Activated T-cell treated with anti-CD3 and anti-CD28 coated beads, Interleukin-2, amount 50 U/mL, for 4 hours (primary cell): ENCODE measurements around the gene INTU. TPM values are rescaled to one million over a fixed set of nuclear protein-coding genes. Genes with fewer than 3 reads are reported as not detected.

Experiments used
- ATAC-seq, 2 donors: fragments of 200-7000 bp; cut with Tn5 transposase; one replicate each; pipeline ENCODE4 v1.10.0; 2021
- DNase-seq: peaks from one replicate; pipeline ENCODE4 v3.0.0-alpha.2; 2020
- H3K27me3 Mint-ChIP-seq: one replicate; pipeline ENCODE4 v1.8.0; 2021; ENCODE audit warnings: low read depth, mixed read lengths
- H3K36me3 Mint-ChIP-seq: one replicate; pipeline ENCODE4 v1.8.0; 2022; ENCODE audit warnings: mixed read lengths; ENCODE audit not compliant: insufficient read depth
- H3K4me1 Mint-ChIP-seq: one replicate; pipeline ENCODE4 v1.8.0; 2021; ENCODE audit warnings: low read depth, mixed read lengths
- H3K4me3 Mint-ChIP-seq: one replicate; pipeline ENCODE4 v1.8.0; 2021; ENCODE audit warnings: mild to moderate bottlenecking, moderate library complexity, mixed read lengths
- H3K9me3 Mint-ChIP-seq: one replicate; pipeline ENCODE4 v1.8.0; 2021; ENCODE audit warnings: mixed read lengths
- total RNA-seq, 3 donors: library from RNA; stranded (reverse); gene quantifications; one replicate each; pipeline ENCODE4 v1.2.1, GENCODE V29; 2021

INTU gene
- total RNA-seq, 3 donors from 2014 or later = 0.03 to 0.43 (median 0.24) TPM

DNA sequence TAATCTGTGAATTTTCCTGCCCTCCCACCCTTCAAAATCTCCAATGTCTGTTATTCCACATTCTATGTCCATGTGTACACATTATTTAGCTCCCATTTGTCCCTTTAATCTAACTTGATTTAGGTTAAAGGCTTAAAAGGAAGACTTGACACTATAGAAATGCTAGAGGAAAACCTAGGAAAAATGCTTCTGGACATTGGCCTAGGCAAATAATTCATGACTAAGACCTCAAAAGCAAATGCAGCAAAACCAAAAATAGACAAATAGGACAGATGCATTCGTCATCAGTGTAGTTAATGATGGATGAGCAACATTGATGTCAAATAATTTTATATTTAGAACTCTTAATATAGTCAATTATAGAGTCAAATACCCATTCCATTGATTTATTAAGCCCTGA, 36.9 kb downstream of the INTU start:
- Mint-ChIP-seq H3K36me3 (no peaks in the 10 kb centered on the region), H3K4me1 (no peaks in the 10 kb centered on the region), H3K9me3 (no peaks in the 10 kb centered on the region), H3K4me3 (no peak overlapping the region), H3K27me3 (peaks cover 4% of the 10 kb centered on the region)
- DNase-seq (no peak), ATAC-seq (no peak)

GRCh38 chr4:127672111-127672510, 39.4 kb downstream of the INTU start:
- ATAC-seq = no peak
- no peak overlapping the region for H3K4me3 Mint-ChIP-seq
- H3K27me3 Mint-ChIP-seq = peaks cover 4% of the 10 kb centered on the region
- H3K36me3 Mint-ChIP-seq = no peaks in the 10 kb centered on the region
- no peaks in the 10 kb centered on the region for H3K4me1 Mint-ChIP-seq
- no peaks in the 10 kb centered on the region for H3K9me3 Mint-ChIP-seq
- no peak for DNase-seq

DNA sequence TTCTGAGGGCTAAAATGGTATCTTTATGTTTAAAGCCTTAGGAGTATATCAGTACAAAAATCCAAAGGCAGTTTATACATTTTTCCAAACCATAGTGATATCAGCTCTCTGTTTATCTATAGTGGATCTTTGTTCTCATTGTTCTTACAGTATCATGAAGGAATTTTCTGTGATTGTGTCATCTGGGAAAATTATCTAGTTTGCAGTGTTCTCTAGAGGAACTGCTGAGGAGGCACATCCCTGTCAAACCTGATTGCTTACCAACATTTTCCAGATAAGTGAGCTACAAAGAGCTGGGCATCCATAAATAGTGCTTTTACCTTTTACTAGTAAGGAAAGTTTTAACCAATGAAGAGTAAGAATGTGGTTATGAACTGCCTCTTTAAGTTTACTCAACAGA, 52.5 kb downstream of the INTU start:
- Mint-ChIP-seq H3K4me1 (no peaks in the 10 kb centered on the region), H3K4me3 (no peak overlapping the region), H3K36me3 (no peaks in the 10 kb centered on the region), H3K9me3 (no peaks in the 10 kb centered on the region), H3K27me3 (no peaks in the 10 kb centered on the region)
- DNase-seq (no peak), ATAC-seq (no peak)

DNA sequence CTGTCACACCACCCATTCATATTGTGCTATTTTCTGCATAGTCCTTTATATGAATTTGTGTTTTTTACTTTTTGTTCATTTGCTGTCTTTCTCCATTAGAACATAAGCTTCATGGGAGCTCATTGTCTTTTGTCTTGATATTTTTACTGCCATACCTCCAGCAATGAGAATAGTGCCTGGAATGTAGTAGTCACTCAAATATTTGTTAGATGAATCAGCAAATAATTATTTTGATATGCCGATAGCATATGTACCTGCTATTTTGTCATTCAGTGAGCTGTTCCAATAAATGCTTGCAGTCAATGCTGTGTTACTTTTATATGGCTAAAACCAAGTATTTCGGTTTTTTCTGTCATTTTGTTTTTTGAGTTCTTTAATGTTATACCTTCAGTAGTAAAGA, 53.9 kb downstream of the INTU start:
- Mint-ChIP-seq H3K4me3 (no peak overlapping the region), H3K27me3 (no peaks in the 10 kb centered on the region), H3K9me3 (no peaks in the 10 kb centered on the region), H3K36me3 (no peaks in the 10 kb centered on the region), H3K4me1 (no peaks in the 10 kb centered on the region)
- no peak for ATAC-seq
- no peak for DNase-seq

DNA sequence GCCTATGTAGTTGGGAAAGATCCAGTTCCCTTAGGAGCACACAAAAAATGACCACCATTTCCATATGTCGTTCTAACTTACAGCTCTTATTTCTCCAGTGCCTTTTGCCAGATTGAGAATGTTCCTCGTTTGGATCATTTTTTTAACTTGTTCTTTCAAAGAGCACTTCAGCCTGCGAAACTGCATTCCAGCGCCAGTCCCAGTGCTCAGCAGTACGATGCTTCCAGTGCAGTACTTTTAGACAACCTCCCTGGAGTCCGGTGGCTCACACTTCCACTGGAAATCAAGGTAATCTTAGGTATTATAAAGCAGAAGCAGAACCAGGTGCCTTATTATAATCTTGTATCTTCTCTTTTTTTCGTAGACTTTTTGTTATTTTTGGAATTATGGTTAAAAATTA, 54.8 kb downstream of the INTU start:
- Mint-ChIP-seq H3K4me1 (no peaks in the 10 kb centered on the region), H3K4me3 (no peak overlapping the region), H3K36me3 (no peaks in the 10 kb centered on the region), H3K27me3 (no peaks in the 10 kb centered on the region), H3K9me3 (no peaks in the 10 kb centered on the region)
- no peak for DNase-seq
- ATAC-seq = no peak

DNA sequence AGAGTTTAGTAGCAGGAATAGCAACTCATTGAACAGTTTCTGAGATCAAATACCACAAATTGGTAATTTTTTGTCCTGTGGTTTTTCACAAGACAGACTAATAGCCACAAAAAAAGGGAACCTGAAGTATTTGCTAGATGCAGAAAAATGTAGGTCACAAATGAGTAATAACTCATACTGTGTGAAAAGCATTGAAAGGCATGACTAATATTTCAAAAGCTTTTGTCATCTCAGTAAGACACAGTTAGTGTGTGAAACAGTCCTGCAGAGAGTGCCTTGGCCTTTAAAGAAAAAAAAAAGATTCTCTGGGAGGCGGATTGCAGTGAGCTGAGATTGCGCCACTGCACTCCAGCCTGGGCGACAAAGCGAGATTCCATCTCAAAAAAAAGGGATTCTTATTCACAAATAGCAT, 66.0 kb downstream of the INTU start:
- ATAC-seq (no peak), DNase-seq (no peak)
- Mint-ChIP-seq H3K36me3 (no peaks in the 10 kb centered on the region), H3K4me3 (no peak overlapping the region), H3K27me3 (peaks cover 2% of the 10 kb centered on the region), H3K4me1 (no peaks in the 10 kb centered on the region), H3K9me3 (peaks cover 5% of the 10 kb centered on the region)

DNA sequence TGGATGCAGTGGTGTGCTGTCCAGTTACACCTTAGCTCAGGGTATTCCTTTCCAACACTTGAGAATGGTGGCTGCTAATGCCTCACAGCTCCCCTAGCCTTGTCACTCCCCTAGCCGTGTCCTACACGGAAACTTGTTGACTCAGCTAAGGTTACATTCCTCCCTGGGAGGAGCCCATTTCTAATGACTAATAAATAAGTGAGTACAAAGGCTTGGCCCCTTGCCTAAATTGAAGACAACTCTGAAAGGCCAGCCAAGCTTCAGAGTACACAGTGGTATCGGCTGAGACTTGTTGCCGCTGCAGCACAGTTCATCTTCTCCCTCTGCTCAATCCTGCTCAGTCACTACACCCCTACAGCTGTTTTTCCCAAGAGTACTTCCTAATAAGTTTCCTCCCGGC, 76.2 kb downstream of the INTU start:
- Mint-ChIP-seq H3K27me3 (peaks cover 2% of the 10 kb centered on the region), H3K4me1 (no peaks in the 10 kb centered on the region), H3K4me3 (no peak overlapping the region), H3K9me3 (no peaks in the 10 kb centered on the region), H3K36me3 (no peaks in the 10 kb centered on the region)
- no peak for DNase-seq
- no peak for ATAC-seq

DNA sequence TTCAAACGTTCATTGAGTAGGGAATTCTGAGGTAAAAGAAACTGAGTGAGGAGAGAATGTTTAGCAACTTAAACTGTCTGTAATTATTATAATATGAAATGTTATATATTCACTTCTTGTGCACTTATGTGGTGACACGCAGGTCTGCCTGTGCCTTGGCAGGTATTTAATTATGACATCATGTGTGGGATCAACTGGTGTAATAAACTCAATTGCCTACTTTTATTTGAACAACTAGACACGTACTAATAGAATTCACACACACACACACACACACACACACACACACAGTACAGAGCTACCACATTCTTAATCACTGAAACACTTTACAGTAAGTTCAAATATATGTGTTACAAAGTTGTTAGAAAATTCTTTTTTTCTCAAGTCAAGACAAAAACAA, 76.7 kb downstream of the INTU start:
- Mint-ChIP-seq H3K4me1 (no peaks in the 10 kb centered on the region), H3K36me3 (no peaks in the 10 kb centered on the region), H3K27me3 (peaks cover 2% of the 10 kb centered on the region), H3K9me3 (no peaks in the 10 kb centered on the region), H3K4me3 (no peak overlapping the region)
- no peak for ATAC-seq
- DNase-seq = no peak

- H3K27me3 Mint-ChIP-seq = peaks cover 5% of the 10 kb centered on the region
- no peaks in the 10 kb centered on the region for H3K9me3 Mint-ChIP-seq
- H3K4me1 Mint-ChIP-seq = no peaks in the 10 kb centered on the region
- ATAC-seq (no peak), DNase-seq (no peak)
- H3K36me3 Mint-ChIP-seq = no peaks in the 10 kb centered on the region
- H3K4me3 Mint-ChIP-seq = no peak within 1 kb of the TSS
Measured at GRCh38 chr4:127730142-127730913, 97.6 kb downstream of the INTU start, which contains the start of gene SLC25A31. Gene SLC25A31, plus strand, starts transcription at chr4:127730400. Its CDS starts 146 bp downstream, at chr4:127730546.

DNA sequence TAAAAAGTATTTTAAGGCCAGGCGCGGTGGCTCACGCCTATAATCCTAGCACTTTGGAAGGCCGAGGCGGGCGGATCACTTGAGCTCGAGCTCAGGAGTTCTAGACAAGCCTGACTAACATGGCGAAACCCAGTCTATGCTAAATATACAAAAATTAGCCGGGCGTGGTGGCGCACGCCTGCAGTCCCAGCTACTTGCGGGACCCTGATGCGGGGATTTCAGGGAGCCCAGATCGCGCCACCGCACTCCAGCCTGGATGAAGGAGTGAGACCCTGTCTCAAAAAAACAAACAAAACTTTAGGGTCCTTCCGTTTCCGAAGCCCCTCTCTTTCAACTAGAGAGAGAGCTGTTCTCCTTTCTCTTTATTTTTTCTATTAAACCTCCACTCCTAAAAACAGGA, 98.6 kb downstream of the INTU start:
- peaks cover 3% of the 10 kb centered on the region for H3K27me3 Mint-ChIP-seq
- no peaks in the 10 kb centered on the region for H3K36me3 Mint-ChIP-seq
- H3K4me3 Mint-ChIP-seq = no peak overlapping the region
- H3K9me3 Mint-ChIP-seq = no peaks in the 10 kb centered on the region
- ATAC-seq (no peak), DNase-seq (no peak)
- H3K4me1 Mint-ChIP-seq = no peaks in the 10 kb centered on the region

DNA sequence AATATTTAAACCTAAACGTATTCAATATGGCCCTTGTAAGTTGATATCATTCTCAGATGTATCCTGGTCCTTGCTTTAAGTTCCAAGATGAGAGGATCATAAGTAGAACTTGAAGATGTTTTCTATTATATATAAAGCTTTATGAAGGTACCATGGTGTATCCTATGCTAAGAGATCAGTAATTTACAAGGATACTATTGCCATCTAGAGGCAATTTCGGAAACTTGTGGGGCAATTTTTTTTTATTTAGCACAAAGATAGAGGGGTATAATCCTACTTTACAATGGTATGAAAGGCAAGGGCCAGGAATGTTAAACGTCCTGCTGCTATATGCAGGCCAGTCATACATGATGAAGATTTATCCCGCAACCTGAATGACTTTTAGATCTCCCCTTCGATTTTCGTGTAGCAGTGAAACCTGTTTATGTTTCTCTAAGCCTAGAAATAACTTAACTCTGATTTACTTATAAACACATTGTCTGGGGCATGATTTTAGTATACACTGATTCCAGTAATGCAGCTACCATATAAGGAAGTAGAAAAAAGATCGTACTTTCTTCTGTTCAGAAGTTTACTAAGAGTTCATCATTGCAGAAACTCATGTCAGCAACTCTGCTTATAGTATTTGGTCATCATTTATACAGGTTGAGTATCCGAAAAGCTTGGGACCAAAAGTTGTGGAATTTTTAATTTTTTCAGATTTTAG, 100.0 kb downstream of the INTU start:
- Mint-ChIP-seq H3K36me3 (no peaks in the 10 kb centered on the region), H3K4me1 (no peaks in the 10 kb centered on the region), H3K4me3 (no peak overlapping the region), H3K27me3 (no peaks in the 10 kb centered on the region), H3K9me3 (no peaks in the 10 kb centered on the region)
- ATAC-seq (no peak), DNase-seq (no peak)

GRCh38 chr4:127734976-127735375, 102.2 kb downstream of the INTU start:
- no peaks in the 10 kb centered on the region for H3K36me3 Mint-ChIP-seq
- no peaks in the 10 kb centered on the region for H3K4me1 Mint-ChIP-seq
- ATAC-seq = no peak
- DNase-seq = no peak
- H3K27me3 Mint-ChIP-seq = no peaks in the 10 kb centered on the region
- no peaks in the 10 kb centered on the region for H3K9me3 Mint-ChIP-seq
- H3K4me3 Mint-ChIP-seq = no peak overlapping the region

- H3K4me3 Mint-ChIP-seq = no peak overlapping the region
- peaks cover 5% of the 10 kb centered on the region for H3K27me3 Mint-ChIP-seq
- ATAC-seq (no peak), DNase-seq (no peak)
- no peaks in the 10 kb centered on the region for H3K36me3 Mint-ChIP-seq
- H3K9me3 Mint-ChIP-seq = peaks cover under 1% of the 10 kb centered on the region
- no peaks in the 10 kb centered on the region for H3K4me1 Mint-ChIP-seq
Measured at GRCh38 chr4:127737295-127737694, 104.5 kb downstream of the INTU start.

- Mint-ChIP-seq H3K4me1 (no peaks in the 10 kb centered on the region), H3K4me3 (no peak overlapping the region), H3K9me3 (peaks cover 5% of the 10 kb centered on the region), H3K27me3 (peaks cover 6% of the 10 kb centered on the region), H3K36me3 (no peaks in the 10 kb centered on the region)
- ATAC-seq (no peak), DNase-seq (no peak)
Measured at GRCh38 chr4:127741247-127741646, 108.5 kb downstream of the INTU start.

DNA sequence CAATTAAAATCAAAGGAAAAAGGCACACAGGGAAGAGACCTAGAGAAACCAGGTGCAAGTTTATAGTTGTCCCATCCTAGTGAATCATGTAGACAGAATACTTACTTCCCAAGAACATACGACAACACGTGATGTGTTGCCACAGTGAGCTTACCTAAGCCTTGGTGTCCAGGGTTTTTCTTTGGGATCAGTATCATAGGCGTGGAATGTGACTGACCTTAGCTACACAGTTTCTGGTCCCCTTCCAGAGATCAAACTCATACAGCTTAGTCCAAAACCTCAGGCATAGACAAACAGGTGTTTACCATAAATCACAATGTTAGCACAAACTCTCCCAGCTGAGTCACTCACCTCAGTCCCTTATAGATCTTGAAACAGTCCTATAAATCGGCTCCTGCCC, 115.1 kb downstream of the INTU start:
- DNase-seq (no peak), ATAC-seq (no peak)
- Mint-ChIP-seq H3K36me3 (no peaks in the 10 kb centered on the region), H3K9me3 (peaks cover 14% of the 10 kb centered on the region), H3K4me3 (no peak overlapping the region), H3K27me3 (peaks cover 4% of the 10 kb centered on the region), H3K4me1 (no peaks in the 10 kb centered on the region)
